HL-60 (cell line): ENCODE results near the gene SLC12A7.

Experiments used
- CTCF ChIP-seq: IDR thresholded peaks from one replicate; pipeline ENCODE4 v1.5.1; 2011; ENCODE audit warnings: low read length, control low read depth, inconsistent platforms; ENCODE audit not compliant: insufficient read depth
- GABPA ChIP-seq: IDR thresholded peaks from 2 replicates; pipeline ENCODE4 v1.6.1; 2012; ENCODE audit warnings: low read depth
- POLR2AphosphoS5 ChIP-seq: IDR thresholded peaks from 2 replicates; pipeline ENCODE4 v1.6.1; 2012; ENCODE audit warnings: low read depth
- REST ChIP-seq: IDR thresholded peaks from 2 replicates; pipeline ENCODE4 v1.6.1; 2012; ENCODE audit warnings: low read depth; ENCODE audit not compliant: insufficient replicate concordance
- SPI1 ChIP-seq: IDR thresholded peaks from 2 replicates; pipeline ENCODE4 v1.6.1; 2012; ENCODE audit warnings: low read depth, mild to moderate bottlenecking, borderline replicate concordance

GRCh38 chr5:1153428-1153827 lies 41.6 kb upstream of the SLC12A7 start:
- TF ChIP-seq POLR2AphosphoS5, result no peak
- TF ChIP-seq CTCF, result no peak
- TF ChIP-seq REST, result no peak
- TF ChIP-seq SPI1, result no peak
- no peak for TF ChIP-seq GABPA
